Skin of body (tissue), 2 donors: ENCODE results near the gene NUDT2. TPM values are rescaled to one million over a fixed set of nuclear protein-coding genes. Genes with fewer than 3 reads are reported as not detected.
"Not testable (repeated sequence)": the region's sequence is repeated elsewhere in the genome, so short reads cannot be mapped to it uniquely, and the experiment has no call there.

Experiments used
- DNase-seq: peaks from one replicate; lab custom pipeline; 2025; lab: John Stamatoyannopoulos, UW
- total RNA-seq: library from RNA; depleted of rRNA; stranded (reverse); fragments of >200 nt; gene quantifications from one replicate; pipeline ENCODE4 v1.2.3, GENCODE V29; 2014

Gene NUDT2
- total RNA-seq: 17.3 TPM

DNA sequence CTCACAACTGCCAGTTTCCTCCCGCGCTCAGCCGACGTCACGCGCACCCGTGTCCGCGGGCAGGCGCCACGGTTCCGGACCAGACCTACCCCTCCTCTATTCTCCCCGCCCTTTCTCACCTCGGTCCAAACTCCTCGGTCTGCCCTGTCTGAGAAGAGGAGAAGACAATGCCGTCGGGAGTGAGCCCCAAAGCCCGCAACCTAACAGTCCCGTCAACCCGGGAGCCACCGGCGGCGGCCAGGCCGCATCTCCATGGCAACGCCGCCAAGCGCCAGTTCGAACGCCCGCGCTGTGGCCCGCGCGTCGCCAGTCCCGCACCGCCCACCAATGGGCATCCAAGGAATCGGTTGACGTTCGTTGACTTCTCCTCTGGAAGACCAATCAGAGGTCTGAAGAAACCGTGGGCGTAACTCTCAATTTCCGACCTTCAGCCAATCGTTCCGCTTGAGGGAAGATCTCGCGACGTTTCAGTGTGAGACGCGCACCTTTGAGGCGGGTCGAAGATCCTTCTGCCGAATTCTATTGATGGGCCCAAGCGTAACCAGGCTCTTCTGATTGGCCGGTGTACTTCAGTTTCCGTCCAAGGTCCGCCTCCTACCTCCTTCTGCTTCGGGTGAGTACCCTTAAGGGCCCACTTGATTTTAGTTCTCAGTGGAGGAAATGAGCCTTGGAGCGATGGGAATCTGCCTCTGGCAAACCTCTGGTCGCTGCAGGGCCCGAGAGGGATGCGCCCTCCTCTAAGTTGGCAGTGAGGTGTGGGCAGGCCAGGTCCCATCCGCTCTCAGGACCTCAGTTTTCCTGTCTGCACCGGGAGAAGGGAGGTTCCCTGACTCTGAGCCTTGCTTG is at the start of gene NUDT2, which contains the start of gene KIF24:
Gene NUDT2 (plus strand): TSS at position 583 of the 846 bp plus-strand sequence. CDS start 9,471 bp downstream, outside the sequence.
Gene KIF24 (minus strand): TSS at position 282 of the 846 bp plus-strand sequence. CDS start 17,922 bp downstream, outside the sequence.
- DNase-seq: peak; percentile 100

DNA sequence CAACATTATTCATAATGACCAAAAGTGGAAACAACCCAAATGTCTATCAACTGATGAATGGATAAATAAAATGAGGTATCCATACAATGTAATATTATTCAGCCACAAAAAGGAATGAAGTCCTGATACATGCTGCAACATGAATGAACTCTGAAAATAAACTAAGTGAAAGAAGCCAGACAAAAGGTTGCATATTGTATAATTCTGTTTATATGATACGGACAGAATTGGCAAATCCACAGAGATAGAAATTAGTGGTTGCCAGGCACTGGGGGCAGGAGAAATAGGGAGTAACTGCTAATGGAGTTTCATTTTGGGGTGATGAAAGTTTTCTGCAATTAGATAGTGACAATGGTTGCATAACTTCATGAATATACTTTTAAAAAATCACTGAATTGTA is 47.3 kb upstream of the NUDT2 start:
- no peak for DNase-seq

- no peak for DNase-seq
Observed at GRCh38 chr9:34289159-34289558, 40.2 kb upstream of the NUDT2 start.

GRCh38 chr9:34291023-34291422 is 38.3 kb upstream of the NUDT2 start:
- DNase-seq: no peak

GRCh38 chr9:34291423-34291822 is 37.9 kb upstream of the NUDT2 start:
- DNase-seq: no peak

DNA sequence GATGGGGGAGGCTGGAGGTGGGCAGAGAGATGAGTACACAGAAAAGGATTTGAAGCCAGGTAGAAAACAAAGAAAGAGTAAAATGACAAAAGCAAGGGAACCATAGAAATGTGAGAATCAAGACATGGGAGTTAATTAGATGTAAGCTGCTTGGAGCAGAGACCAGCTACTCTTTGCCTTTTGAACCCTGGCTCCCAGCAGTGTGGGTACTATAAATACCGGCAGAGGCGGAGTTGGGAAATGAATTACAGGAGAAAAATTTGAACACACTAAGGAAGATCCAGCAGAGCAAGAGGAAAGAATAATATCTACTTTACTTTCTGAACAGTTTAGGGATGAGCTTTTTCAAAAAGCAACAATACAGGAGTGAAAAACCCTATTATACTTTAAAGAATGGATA is 36.8 kb upstream of the NUDT2 start:
- DNase-seq: no peak

GRCh38 chr9:34301064-34301463 is 28.3 kb upstream of the NUDT2 start:
- not testable (repeated sequence) for DNase-seq

DNA sequence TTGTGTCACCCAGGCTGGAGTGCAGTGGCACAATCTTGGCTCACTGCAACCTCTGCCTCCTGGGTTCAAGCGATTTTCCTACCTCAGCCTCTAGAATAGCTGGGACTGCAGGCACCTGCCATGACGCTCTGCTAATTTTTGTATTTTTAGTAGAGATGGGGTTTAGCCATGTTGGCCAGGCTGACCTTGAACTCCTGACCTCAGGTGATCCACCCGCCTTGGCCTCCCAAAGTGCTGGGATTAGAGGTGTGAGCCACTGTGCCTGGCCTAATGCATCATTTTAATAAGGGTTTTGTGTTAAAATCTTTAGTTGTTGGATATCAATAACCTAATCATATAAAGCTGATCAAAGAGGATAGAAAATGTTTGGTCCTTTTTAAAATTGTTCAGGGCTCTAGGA is 21.1 kb upstream of the NUDT2 start:
- not testable (repeated sequence) for DNase-seq

DNA sequence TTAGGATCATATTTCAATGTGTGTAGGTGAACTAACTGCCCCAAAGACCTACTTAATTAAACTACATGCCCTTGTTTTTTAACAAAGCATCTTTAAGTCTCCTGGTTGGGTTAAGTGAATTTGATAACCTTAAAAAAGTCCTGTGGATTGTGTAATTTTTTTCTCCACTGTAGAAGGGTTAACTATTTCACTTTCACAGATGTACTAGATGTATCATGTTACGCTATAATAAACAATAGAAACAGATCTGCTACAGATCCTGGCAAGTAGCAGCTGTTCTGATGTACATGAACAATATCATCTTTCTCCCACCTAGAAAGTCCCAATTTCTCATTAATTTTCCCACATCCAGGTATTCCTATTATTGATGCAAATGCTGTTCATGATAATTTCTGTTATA is 19.2 kb upstream of the NUDT2 start:
- DNase-seq: no peak

- DNase-seq: no peak
Observed at GRCh38 chr9:34311499-34312185, 17.7 kb upstream of the NUDT2 start.

- no peak for DNase-seq
Observed at GRCh38 chr9:34317436-34317835, 11.9 kb upstream of the NUDT2 start.

- no peak for DNase-seq
Observed at GRCh38 chr9:34318163-34318790, 11.1 kb upstream of the NUDT2 start.

GRCh38 chr9:34321451-34321850 is 7.9 kb upstream of the NUDT2 start:
- no peak for DNase-seq

- DNase-seq: no peak
Observed at GRCh38 chr9:34322899-34323591, 6.3 kb upstream of the NUDT2 start.

DNA sequence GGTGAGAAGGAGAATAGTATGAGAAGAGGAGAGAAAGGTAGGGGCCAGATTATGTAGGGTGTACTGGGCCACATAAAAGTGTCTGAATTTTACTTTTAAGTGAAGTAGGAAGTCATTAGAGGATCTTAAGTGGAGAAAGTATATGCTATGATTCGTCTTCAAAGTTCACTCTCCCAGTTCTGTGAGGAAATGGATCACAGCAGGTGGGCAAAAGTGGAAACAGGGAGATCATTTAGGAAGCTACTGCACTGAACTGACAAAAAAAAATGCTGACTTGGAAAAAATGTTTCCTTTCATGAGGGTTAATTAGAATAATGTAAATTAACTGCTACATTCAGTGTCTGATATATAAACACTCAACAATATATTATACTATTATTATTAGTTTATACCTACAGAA is 2.7 kb upstream of the NUDT2 start:
- no peak for DNase-seq

DNA sequence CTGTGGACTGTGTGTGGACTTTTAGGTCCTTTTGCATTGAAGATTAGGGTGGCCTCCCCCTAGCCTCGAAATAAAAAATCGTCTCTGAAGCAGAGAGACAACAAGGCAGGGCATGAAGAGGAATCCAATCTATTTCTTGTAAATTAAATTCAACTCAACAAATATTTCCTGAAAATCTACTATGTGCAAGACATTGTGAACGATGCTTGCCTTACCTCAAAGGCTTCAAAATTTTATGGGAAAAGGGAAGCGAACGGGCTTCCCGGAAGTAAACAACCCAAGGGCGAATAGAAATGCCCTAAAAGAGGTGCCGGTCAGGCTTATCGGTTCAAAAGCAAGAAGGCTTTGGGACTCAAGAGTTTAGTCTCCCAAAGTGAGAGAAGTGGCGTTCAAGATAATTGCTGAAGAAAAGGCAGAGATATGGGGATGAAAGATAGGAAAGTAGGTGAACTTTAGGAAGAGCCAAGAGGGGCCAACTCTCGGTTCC is 826 bp upstream of the NUDT2 start:
- no peak for DNase-seq

- DNase-seq: no peak
Observed at GRCh38 chr9:34331196-34331595, 1.8 kb downstream of the NUDT2 start.

DNA sequence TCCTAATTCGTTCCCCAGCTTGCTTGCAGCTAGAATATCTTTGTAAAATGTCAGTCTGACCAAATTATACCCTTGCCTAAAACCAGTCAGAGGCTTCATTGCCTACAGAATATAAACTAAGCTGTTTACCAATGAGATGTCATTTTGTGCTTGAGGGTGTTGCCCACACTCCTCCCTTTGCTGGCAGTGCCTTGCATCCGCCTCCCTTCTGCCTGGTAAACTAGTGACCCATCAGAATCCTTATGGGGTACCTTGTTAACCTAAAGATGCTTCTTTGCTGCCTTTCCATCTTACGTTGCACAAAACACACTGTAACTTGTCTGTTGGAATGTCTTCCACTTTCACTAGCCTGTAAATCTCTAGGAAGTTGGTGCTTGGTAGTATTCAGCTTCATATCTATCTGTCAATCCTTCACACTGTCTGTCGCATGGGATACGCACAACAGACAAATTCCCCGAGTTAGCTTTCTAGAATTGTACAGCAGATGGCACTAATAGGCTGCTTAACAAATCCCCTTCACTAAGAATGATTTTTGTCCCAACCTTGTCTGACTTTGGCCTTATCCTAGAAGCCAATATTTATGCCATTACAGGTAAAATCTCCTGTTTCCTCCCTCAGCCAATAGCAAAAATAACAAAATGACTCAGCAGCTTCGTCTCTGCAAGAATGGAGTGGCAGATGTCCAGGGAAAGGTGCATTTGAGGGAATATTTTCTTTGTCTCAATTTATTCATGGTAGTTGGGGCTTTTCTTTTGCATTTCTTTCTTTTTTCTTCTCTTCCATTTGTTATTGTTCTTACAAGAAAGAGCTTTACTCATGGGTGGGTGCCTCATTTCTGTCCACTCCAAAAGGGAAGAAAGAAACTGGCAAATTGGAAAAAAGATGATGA is 3.0 kb downstream of the NUDT2 start:
- DNase-seq: peak; percentile 61

DNA sequence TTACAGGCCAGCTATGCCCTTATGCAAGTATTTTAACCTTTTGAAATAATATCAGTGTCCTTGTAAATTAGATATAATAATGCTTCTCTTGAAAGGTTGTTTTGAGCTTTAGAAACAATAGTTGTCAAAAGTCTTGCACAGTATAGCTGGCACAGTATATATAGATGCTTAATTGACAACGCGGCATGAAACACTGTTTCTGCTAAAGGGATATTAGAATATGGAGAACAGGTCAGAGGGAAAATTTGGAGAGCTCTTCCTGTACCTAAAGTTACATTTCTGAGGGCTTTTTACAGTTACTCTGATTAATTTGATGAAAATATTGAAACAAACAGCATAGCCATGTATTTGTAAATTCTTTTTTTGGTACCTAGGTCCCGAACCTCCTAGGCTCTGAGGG is 4.5 kb downstream of the NUDT2 start:
- DNase-seq: no peak

GRCh38 chr9:34334337-34334824 is 5.0 kb downstream of the NUDT2 start:
- no peak for DNase-seq
